Duodenal mucosa (tissue), 2 donors: ENCODE data around the gene SLC25A21.

Source experiments
- H3K27ac ChIP-seq: one replicate; pipeline ENCODE4 v1.7.0; 2013; ENCODE audit warnings: low read depth, low read length
- H3K27me3 ChIP-seq, 2 donors: one replicate each; pipeline ENCODE4 v1.7.0; 2013; ENCODE audit warnings: low read length in 2 of 2, control low read depth in 1 of 2; ENCODE audit not compliant: insufficient read depth in 2 of 2, control insufficient read depth in 1 of 2
- H3K36me3 ChIP-seq, 2 donors: one replicate each; pipeline ENCODE4 v1.7.0; 2013; ENCODE audit warnings: low read length in 2 of 2, control low read depth in 1 of 2; ENCODE audit not compliant: insufficient read depth in 2 of 2, control insufficient read depth in 1 of 2
- H3K4me1 ChIP-seq, 2 donors: one replicate each; pipeline ENCODE4 v1.7.0; 2013; ENCODE audit warnings: low read length in 2 of 2, control low read depth in 1 of 2; ENCODE audit not compliant: insufficient read depth in 2 of 2, control insufficient read depth in 1 of 2
- H3K4me3 ChIP-seq, 2 donors: one replicate each; pipeline ENCODE4 v1.7.0; 2013; ENCODE audit warnings: low read length in 2 of 2, low read depth in 1 of 2
- H3K9ac ChIP-seq, 2 donors: one replicate each; pipeline ENCODE4 v1.7.0; 2013; ENCODE audit warnings: low read length in 2 of 2, low read depth in 1 of 2
- H3K9me3 ChIP-seq, 2 donors: one replicate each; pipeline ENCODE4 v1.7.0; 2013; ENCODE audit warnings: low read length in 2 of 2, control low read depth in 1 of 2; ENCODE audit not compliant: control insufficient read depth in 1 of 2

The SLC25A21 gene

GRCh38 chr14:37124614-37125013 is 47.8 kb downstream of the SLC25A21 start:
- H3K36me3 ChIP-seq: no peaks in the 10 kb centered on the region
- H3K9ac ChIP-seq: no peak overlapping the region
- H3K9me3 ChIP-seq: no peaks in the 10 kb centered on the region
- H3K27me3 ChIP-seq: no peaks in the 10 kb centered on the region
- no peak overlapping the region for H3K27ac ChIP-seq
- no peak overlapping the region for H3K4me3 ChIP-seq
- H3K4me1 ChIP-seq: no peaks in the 10 kb centered on the region

- Histone ChIP-seq H3K4me1 (no peaks in the 10 kb centered on the region), H3K27me3 (no peaks in the 10 kb centered on the region), H3K36me3 (no peaks in the 10 kb centered on the region), H3K27ac (no peak overlapping the region), H3K4me3 (no peak overlapping the region), H3K9ac (no peak overlapping the region), H3K9me3 (peaks cover 2 to 3% of the 10 kb centered on the region in 2 donors)
These were observed 49.3 kb downstream of the SLC25A21 start for GRCh38 chr14:37122919-37123639.

- Histone ChIP-seq H3K4me3 (no peak overlapping the region), H3K27me3 (no peaks in the 10 kb centered on the region), H3K36me3 (no peaks in the 10 kb centered on the region), H3K27ac (no peak overlapping the region), H3K9ac (no peak overlapping the region), H3K4me1 (no peaks in the 10 kb centered on the region), H3K9me3 (peaks cover 3 to 4% of the 10 kb centered on the region in 2 donors)
These were observed 50.1 kb downstream of the SLC25A21 start for GRCh38 chr14:37122288-37122687.

- H3K27ac ChIP-seq: no peak overlapping the region
- no peaks in the 10 kb centered on the region for H3K4me1 ChIP-seq
- H3K4me3 ChIP-seq: no peak overlapping the region
- peaks cover 3 to 4% of the 10 kb centered on the region in 2 donors for H3K9me3 ChIP-seq
- no peak overlapping the region for H3K9ac ChIP-seq
- H3K36me3 ChIP-seq: no peaks in the 10 kb centered on the region
- H3K27me3 ChIP-seq: no peaks in the 10 kb centered on the region
These were observed 53.6 kb downstream of the SLC25A21 start for GRCh38 chr14:37118673-37119366.

- Histone ChIP-seq H3K9ac (no peak overlapping the region), H3K9me3 (peaks cover 3 to 4% of the 10 kb centered on the region in 2 donors), H3K36me3 (no peaks in the 10 kb centered on the region), H3K4me3 (no peak overlapping the region), H3K4me1 (no peaks in the 10 kb centered on the region), H3K27ac (no peak overlapping the region), H3K27me3 (no peaks in the 10 kb centered on the region)
These were observed 55.2 kb downstream of the SLC25A21 start for GRCh38 chr14:37116933-37117849.

- no peaks in the 10 kb centered on the region for H3K36me3 ChIP-seq
These were observed 57.0 kb downstream of the SLC25A21 start for GRCh38 chr14:37115406-37115805.

GRCh38 chr14:37114559-37114958 is 57.8 kb downstream of the SLC25A21 start:
- Histone ChIP-seq H3K4me1 (no peaks in the 10 kb centered on the region), H3K27ac (no peak overlapping the region), H3K27me3 (no peaks in the 10 kb centered on the region), H3K9ac (no peak overlapping the region), H3K4me3 (no peak overlapping the region), H3K9me3 (peaks cover 3 to 4% of the 10 kb centered on the region in 2 donors), H3K36me3 (no peaks in the 10 kb centered on the region)

More at GRCh38 chr14:37115406-37115805, 57.0 kb downstream of the SLC25A21 start:
- Histone ChIP-seq H3K27ac (no peak overlapping the region), H3K27me3 (no peaks in the 10 kb centered on the region), H3K4me1 (no peaks in the 10 kb centered on the region), H3K9me3 (peaks cover 3 to 4% of the 10 kb centered on the region in 2 donors), H3K9ac (no peak overlapping the region), H3K4me3 (no peak overlapping the region)

GRCh38 chr14:37114002-37114401 is 58.4 kb downstream of the SLC25A21 start:
- H3K27me3 ChIP-seq: no peaks in the 10 kb centered on the region
- no peak overlapping the region for H3K4me3 ChIP-seq
- peaks cover 3 to 4% of the 10 kb centered on the region in 2 donors for H3K9me3 ChIP-seq
- H3K9ac ChIP-seq: no peak overlapping the region
- no peaks in the 10 kb centered on the region for H3K4me1 ChIP-seq
- H3K36me3 ChIP-seq: no peaks in the 10 kb centered on the region
- no peak overlapping the region for H3K27ac ChIP-seq

GRCh38 chr14:37098132-37098531 is 74.3 kb downstream of the SLC25A21 start:
- no peaks in the 10 kb centered on the region for H3K36me3 ChIP-seq
- no peak overlapping the region for H3K27ac ChIP-seq
- H3K4me1 ChIP-seq: no peaks in the 10 kb centered on the region
- no peaks in the 10 kb centered on the region for H3K27me3 ChIP-seq
- H3K9me3 ChIP-seq: no peaks in the 10 kb centered on the region
- no peak overlapping the region for H3K4me3 ChIP-seq
- H3K9ac ChIP-seq: no peak overlapping the region

- Histone ChIP-seq H3K36me3 (no peaks in the 10 kb centered on the region), H3K4me1 (no peaks in the 10 kb centered on the region), H3K27ac (no peak overlapping the region), H3K4me3 (no peak overlapping the region), H3K27me3 (no peaks in the 10 kb centered on the region), H3K9ac (no peak overlapping the region), H3K9me3 (no peaks in the 10 kb centered on the region)
These were observed 77.9 kb downstream of the SLC25A21 start for GRCh38 chr14:37094502-37094901.
